H9 (cell line): ENCODE results near the gene RIPPLY1. TPM values are rescaled to one million over a fixed set of nuclear protein-coding genes. Genes with fewer than 3 reads are reported as not detected.

Experiments
- DNase-seq: peaks from one replicate; pipeline ENCODE4 v3.0.0-alpha.2; 2017
- H2AFZ ChIP-seq: one replicate; pipeline ENCODE4 v1.6.1; 2013; ENCODE audit warnings: mild to moderate bottlenecking, low read length, control low read depth, moderate library complexity
- H2AK5ac ChIP-seq: 2 replicates; pipeline ENCODE4 v1.6.1; 2013; ENCODE audit warnings: low read length, control low read depth, mixed read lengths; ENCODE audit not compliant: insufficient read length
- H2BK120ac ChIP-seq: one replicate; pipeline ENCODE4 v1.6.1; 2013; ENCODE audit warnings: low read depth, mild to moderate bottlenecking, low read length, control low read depth, inconsistent platforms; ENCODE audit not compliant: poor library complexity, severe bottlenecking
- H2BK12ac ChIP-seq: 2 replicates; pipeline ENCODE4 v1.6.1; 2013; ENCODE audit warnings: low read length, control low read depth, mixed read lengths, low read depth; ENCODE audit not compliant: insufficient read length
- H2BK15ac ChIP-seq: 2 replicates; pipeline ENCODE4 v1.6.1; 2013; ENCODE audit warnings: low read depth, low read length, control low read depth
- H2BK20ac ChIP-seq: one replicate; pipeline ENCODE4 v1.6.1; 2013; ENCODE audit warnings: low read depth, mild to moderate bottlenecking, low read length, control low read depth, inconsistent platforms; ENCODE audit not compliant: poor library complexity, severe bottlenecking
- H2BK5ac ChIP-seq: 2 replicates; pipeline ENCODE4 v1.6.1; 2013; ENCODE audit warnings: low read length, control low read depth, mixed read lengths; ENCODE audit not compliant: insufficient read length
- H3K14ac ChIP-seq: 2 replicates; pipeline ENCODE4 v1.6.1; 2013; ENCODE audit warnings: low read length, control low read depth; ENCODE audit not compliant: insufficient read depth
- H3K18ac ChIP-seq: 2 replicates; pipeline ENCODE4 v1.6.1; 2013; ENCODE audit warnings: low read depth, mild to moderate bottlenecking, mixed read lengths, low read length, control low read depth; ENCODE audit not compliant: insufficient read length
- H3K23ac ChIP-seq: 2 replicates; pipeline ENCODE4 v1.6.1; 2013; ENCODE audit warnings: low read length, control low read depth, mixed read lengths, low read depth; ENCODE audit not compliant: insufficient read length
- H3K23me2 ChIP-seq: 2 replicates; pipeline ENCODE4 v1.6.1; 2013; ENCODE audit warnings: low read depth, mild to moderate bottlenecking, mixed read lengths, low read length, control low read depth; ENCODE audit not compliant: insufficient read length, poor library complexity, severe bottlenecking
- H3K27ac ChIP-seq: 2 replicates; pipeline ENCODE4 v1.5.1; 2013; ENCODE audit warnings: low read length, control low read depth, mixed read lengths, low read depth; ENCODE audit not compliant: insufficient read length
- H3K27me3 ChIP-seq: 2 replicates; pipeline ENCODE4 v1.6.1; 2013; ENCODE audit warnings: low read length, control low read depth, inconsistent platforms; ENCODE audit not compliant: insufficient read depth
- H3K4ac ChIP-seq: 2 replicates; pipeline ENCODE4 v1.6.1; 2013; ENCODE audit warnings: low read depth, mild to moderate bottlenecking, control low read depth, inconsistent platforms, low read length, moderate library complexity
- H3K4me1 ChIP-seq: 2 replicates; pipeline ENCODE4 v1.6.1; 2013; ENCODE audit warnings: low read length, control low read depth, inconsistent platforms; ENCODE audit not compliant: insufficient read depth
- H3K4me2 ChIP-seq: 2 replicates; pipeline ENCODE4 v1.6.1; 2013; ENCODE audit warnings: low read length, control low read depth, mixed read lengths; ENCODE audit not compliant: insufficient read length, insufficient read depth
- H3K56ac ChIP-seq: 2 replicates; pipeline ENCODE4 v1.6.1; 2013; ENCODE audit warnings: low read depth, mild to moderate bottlenecking, mixed read lengths, low read length, control low read depth; ENCODE audit not compliant: insufficient read length
- H3K79me1 ChIP-seq: 2 replicates; pipeline ENCODE4 v1.6.1; 2013; ENCODE audit warnings: low read depth, mild to moderate bottlenecking, moderate library complexity, low read length, control low read depth, inconsistent platforms; ENCODE audit not compliant: insufficient read depth, poor library complexity, severe bottlenecking
- H3K79me2 ChIP-seq: 2 replicates; pipeline ENCODE4 v1.6.1; 2013; ENCODE audit warnings: low read length, control low read depth, inconsistent platforms; ENCODE audit not compliant: insufficient read depth
- H3K9ac ChIP-seq: 2 replicates; pipeline ENCODE4 v1.6.1; 2013; ENCODE audit warnings: low read length, control low read depth, mixed read lengths; ENCODE audit not compliant: insufficient read length; ENCODE audit errors: extremely low read depth
- H3K9me3 ChIP-seq: one replicate; pipeline ENCODE4 v1.6.1; 2013; ENCODE audit warnings: low read depth, low read length, inconsistent platforms; ENCODE audit not compliant: control insufficient read depth
- H3T11ph ChIP-seq: one replicate; pipeline ENCODE4 v1.6.1; 2013; ENCODE audit warnings: mild to moderate bottlenecking, low read length, control low read depth, inconsistent platforms
- H4K20me1 ChIP-seq: one replicate; pipeline ENCODE4 v1.6.1; 2013; ENCODE audit not compliant: control insufficient read depth, insufficient read length, insufficient read depth
- H4K5ac ChIP-seq: 2 replicates; pipeline ENCODE4 v1.6.1; 2013; ENCODE audit warnings: low read depth, mild to moderate bottlenecking, mixed read lengths, low read length, control low read depth; ENCODE audit not compliant: insufficient read length
- H4K8ac ChIP-seq: replicated peaks from 2 replicates; pipeline ENCODE4 v1.6.1; 2013; ENCODE audit warnings: low read length, control low read depth, mixed read lengths, low read depth; ENCODE audit not compliant: insufficient read length
- H4K91ac ChIP-seq: 2 replicates; pipeline ENCODE4 v1.6.1; 2013; ENCODE audit warnings: low read depth, mild to moderate bottlenecking, moderate library complexity, mixed read lengths, low read length, control low read depth; ENCODE audit not compliant: insufficient read length
- H3K27ac Mint-ChIP-seq, 3 experiments: 2 replicates in 2 of 3; 3 replicates in 1 of 3; pipeline ENCODE4 v1.8.0; 2020 to 2021; ENCODE audit warnings: mixed read lengths in 3 of 3, mild to moderate bottlenecking in 1 of 3, moderate library complexity in 1 of 3
- H3K27me3 Mint-ChIP-seq: 2 replicates; pipeline ENCODE4 v1.8.0; 2021; ENCODE audit warnings: low read depth, mild to moderate bottlenecking, moderate library complexity, mixed read lengths
- H3K36me3 Mint-ChIP-seq, 3 experiments: 2 replicates in 2 of 3; 3 replicates in 1 of 3; pipeline ENCODE4 v1.8.0; 2020 to 2021; ENCODE audit warnings: low read depth in 3 of 3, mixed read lengths in 3 of 3; ENCODE audit not compliant: insufficient read depth in 1 of 3
- H3K4me1 Mint-ChIP-seq, 2 experiments: 2 replicates each; pipeline ENCODE4 v1.8.0; 2020; ENCODE audit warnings: mixed read lengths in 2 of 2
- H3K4me3 Mint-ChIP-seq, 2 experiments: 2 replicates in 1 of 2; 3 replicates in 1 of 2; pipeline ENCODE4 v1.8.0; 2020 to 2021; ENCODE audit warnings: mild to moderate bottlenecking in 2 of 2, mixed read lengths in 2 of 2, moderate library complexity in 1 of 2
- H3K9me3 Mint-ChIP-seq, 2 experiments: 2 replicates in 1 of 2; 3 replicates in 1 of 2; pipeline ENCODE4 v1.8.0; 2020; ENCODE audit warnings: mild to moderate bottlenecking in 2 of 2, mixed read lengths in 2 of 2, moderate library complexity in 1 of 2
- WGBS: extraction: QIAGEN DNeasy Blood & Tissue Kit; methylation state at CpG from one replicate; pipeline ENCODE4 v1.1.7; 2013; ENCODE audit warnings: missing lambda C conversion rate, low lambda C conversion rate, mixed read lengths; ENCODE audit not compliant: insufficient read length; ENCODE audit errors: extremely low coverage; 5-methylcytosine and 5-hydroxymethylcytosine counted together
- total RNA-seq: library from RNA; stranded (reverse); gene quantifications from 2 replicates; pipeline ENCODE4 v1.2.1, GENCODE V29; 2021
- TF ChIP-seq, protein P1 (sequence below): fragments of 200-600 bp; sonication (generic); conservative IDR thresholded peaks from 3 replicates; pipeline ENCODE4 v1.8.0; 2021; ENCODE audit warnings: antibody characterized with exemption, mild to moderate bottlenecking

Gene RIPPLY1
- total RNA-seq, 1 experiment from 2014 or later: not detected

GRCh38 chrX:106875151-106875550 lies 28.0 kb downstream of the RIPPLY1 start:
- H3K27me3 Mint-ChIP-seq: no peaks in the 10 kb centered on the region
- Histone ChIP-seq H2BK15ac (no peak overlapping the region), H3K56ac (no peak overlapping the region), H3K4me2 (no peak overlapping the region), H3K23me2 (no peaks in the 10 kb centered on the region), H4K5ac (no peak overlapping the region), H3K9ac (no peak overlapping the region), H3K18ac (no peak overlapping the region), H4K20me1 (no peaks in the 10 kb centered on the region), H3K14ac (no peak overlapping the region), H3K23ac (no peak overlapping the region), H2BK5ac (no peak overlapping the region), H3K79me2 (peaks cover 2% of the 10 kb centered on the region; the same call in 1 of the 2 replicates), H3K4ac (no peak overlapping the region), H3K27me3 (no peaks in the 10 kb centered on the region), H4K8ac (no peak overlapping the region), H2AFZ (no peak overlapping the region), H3K4me1 (no peaks in the 10 kb centered on the region), H2BK120ac (no peak overlapping the region), H4K91ac (no peak overlapping the region), H3K79me1 (no peaks in the 10 kb centered on the region), H2BK12ac (no peak overlapping the region), H2BK20ac (no peak overlapping the region), H2AK5ac (no peak overlapping the region), H3T11ph (no peak overlapping the region), H3K9me3 (no peaks in the 10 kb centered on the region), H3K27ac (no peak overlapping the region)
- H3K36me3 Mint-ChIP-seq: no peaks in the 10 kb centered on the region; a peak in 1 of 7 replicates
- H3K9me3 Mint-ChIP-seq: peaks cover 0 to 26% of the 10 kb centered on the region in 2 experiments; a peak in 1 of 5 replicates
- H3K4me1 Mint-ChIP-seq: peaks cover 0 to 9% of the 10 kb centered on the region in 2 experiments; a peak in 1 of 4 replicates
- H3K27ac Mint-ChIP-seq: no peak overlapping the region
- DNase-seq: no peak
- WGBS: no CpG with 5 or more reads among the region's 1 CpG
- no peak overlapping the region for H3K4me3 Mint-ChIP-seq
- TF ChIP-seq, protein P1, sequence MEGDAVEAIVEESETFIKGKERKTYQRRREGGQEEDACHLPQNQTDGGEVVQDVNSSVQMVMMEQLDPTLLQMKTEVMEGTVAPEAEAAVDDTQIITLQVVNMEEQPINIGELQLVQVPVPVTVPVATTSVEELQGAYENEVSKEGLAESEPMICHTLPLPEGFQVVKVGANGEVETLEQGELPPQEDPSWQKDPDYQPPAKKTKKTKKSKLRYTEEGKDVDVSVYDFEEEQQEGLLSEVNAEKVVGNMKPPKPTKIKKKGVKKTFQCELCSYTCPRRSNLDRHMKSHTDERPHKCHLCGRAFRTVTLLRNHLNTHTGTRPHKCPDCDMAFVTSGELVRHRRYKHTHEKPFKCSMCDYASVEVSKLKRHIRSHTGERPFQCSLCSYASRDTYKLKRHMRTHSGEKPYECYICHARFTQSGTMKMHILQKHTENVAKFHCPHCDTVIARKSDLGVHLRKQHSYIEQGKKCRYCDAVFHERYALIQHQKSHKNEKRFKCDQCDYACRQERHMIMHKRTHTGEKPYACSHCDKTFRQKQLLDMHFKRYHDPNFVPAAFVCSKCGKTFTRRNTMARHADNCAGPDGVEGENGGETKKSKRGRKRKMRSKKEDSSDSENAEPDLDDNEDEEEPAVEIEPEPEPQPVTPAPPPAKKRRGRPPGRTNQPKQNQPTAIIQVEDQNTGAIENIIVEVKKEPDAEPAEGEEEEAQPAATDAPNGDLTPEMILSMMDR: no peak
